ENCODE results near the gene ACTR3C.
A peak's percentile ranks its signal among the peaks of the same experiment; 100 is the strongest.

ACTR3C gene

DNA sequence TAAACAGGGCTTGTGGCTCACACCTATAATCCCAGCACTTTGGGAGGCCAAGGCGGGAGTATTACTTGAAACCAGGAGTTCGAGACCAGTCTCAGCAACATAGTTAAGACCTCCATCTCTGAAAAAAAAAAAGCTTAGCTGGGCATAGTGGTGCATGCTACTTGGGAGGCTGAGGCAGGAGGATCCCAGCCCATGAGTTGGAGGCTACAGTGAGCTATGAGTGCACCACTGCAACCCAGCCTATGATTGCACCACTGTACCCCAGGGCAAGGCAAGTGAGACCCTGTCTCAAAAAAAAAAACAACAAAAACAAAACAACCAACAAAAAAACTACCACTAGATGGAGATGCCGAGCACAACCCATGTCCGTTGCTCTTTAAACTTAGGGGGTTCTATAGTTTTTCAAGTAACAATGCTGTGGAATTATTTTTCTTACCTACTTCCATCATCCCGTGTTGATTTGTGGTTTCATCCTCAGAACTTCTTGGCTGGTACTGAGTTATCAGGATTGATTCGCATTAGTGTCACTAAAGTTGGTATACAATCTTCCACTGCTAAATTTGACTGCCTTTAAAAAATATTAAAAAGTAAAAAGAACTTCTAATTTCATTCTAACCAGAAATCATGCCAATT lies 33.0 kb upstream of the ACTR3C start:
- in situ Hi-C loops (cut with MboI; ENCODE audit: low pct_unique_long_range_greater_than_20kb, low sequenced_read_pairs, unreplicated experiment), result no loop called here
- peak; percentile 60 for DNase-seq (ENCODE audit: low spot score)
- TF ChIP-seq CTCF (IDR thresholded peaks at IDR 0.05; ENCODE audit: extremely low read depth, insufficient read depth, missing control alignments), result peak; percentile 57

- no peak for TF ChIP-seq CTCF (IDR thresholded peaks at IDR 0.05; ENCODE audit: extremely low read depth, insufficient read depth, missing control alignments)
- in situ Hi-C loops (cut with MboI; ENCODE audit: low pct_unique_long_range_greater_than_20kb, low sequenced_read_pairs, unreplicated experiment), result no loop called here
- no peak for DNase-seq (ENCODE audit: low spot score)
Observed at GRCh38 chr7:150355666-150356059, 32.3 kb upstream of the ACTR3C start.

GRCh38 chr7:150351587-150352194 lies 28.3 kb upstream of the ACTR3C start:
- TF ChIP-seq CTCF (IDR thresholded peaks at IDR 0.05; ENCODE audit: extremely low read depth, insufficient read depth, missing control alignments), result no peak
- in situ Hi-C loops (cut with MboI; ENCODE audit: low pct_unique_long_range_greater_than_20kb, low sequenced_read_pairs, unreplicated experiment), result no loop called here
- DNase-seq (ENCODE audit: low spot score), result no peak

DNA sequence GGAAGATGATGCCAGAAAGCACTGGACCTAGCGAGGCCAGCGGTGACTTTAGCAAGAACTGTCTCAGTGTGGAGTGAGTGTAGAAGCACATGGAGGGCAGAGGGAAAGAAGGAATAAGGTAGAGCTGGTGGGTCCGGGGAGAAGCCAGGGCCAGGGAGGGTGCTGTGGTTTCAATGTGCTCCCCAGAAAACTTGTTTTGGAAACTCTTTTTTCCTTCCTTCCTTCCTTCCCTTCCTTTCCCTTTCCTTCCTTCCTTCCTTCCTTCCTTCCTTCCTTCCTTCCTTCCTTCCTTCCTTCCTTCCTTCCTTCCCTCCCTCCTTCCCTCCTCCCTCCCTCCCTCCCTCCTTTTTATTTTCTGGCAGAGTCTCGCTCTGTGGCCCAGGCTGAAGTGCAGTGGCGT lies 23.6 kb upstream of the ACTR3C start:
- DNase-seq (ENCODE audit: low spot score), result no peak
- in situ Hi-C loops (cut with MboI; ENCODE audit: low pct_unique_long_range_greater_than_20kb, low sequenced_read_pairs, unreplicated experiment), result no loop called here
- no peak for TF ChIP-seq CTCF (IDR thresholded peaks at IDR 0.05; ENCODE audit: extremely low read depth, insufficient read depth, missing control alignments)

GRCh38 chr7:150345012-150345411 lies 21.7 kb upstream of the ACTR3C start:
- no peak for TF ChIP-seq CTCF (IDR thresholded peaks at IDR 0.05; ENCODE audit: extremely low read depth, insufficient read depth, missing control alignments)
- in situ Hi-C loops (cut with MboI; ENCODE audit: low pct_unique_long_range_greater_than_20kb, low sequenced_read_pairs, unreplicated experiment), result no loop called here
- no peak for DNase-seq (ENCODE audit: low spot score)

DNA sequence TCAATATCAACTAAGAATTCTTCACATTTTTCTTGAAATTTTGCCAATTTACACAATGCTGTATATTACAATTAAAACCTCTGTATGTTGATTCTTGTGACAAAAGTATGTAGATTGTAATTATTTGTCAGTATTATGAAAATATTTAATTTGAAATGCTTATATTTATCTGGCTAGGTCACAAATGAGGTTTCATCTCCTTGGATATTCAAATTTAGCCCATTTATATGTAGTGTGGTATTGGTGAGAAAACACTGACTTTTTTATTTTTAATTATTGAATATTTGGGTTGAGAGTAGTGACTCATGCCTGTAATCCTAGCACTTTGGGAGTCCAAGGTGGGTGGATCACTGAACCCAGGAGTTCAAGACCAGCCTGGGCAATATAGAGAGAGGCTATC lies 21.0 kb upstream of the ACTR3C start:
- in situ Hi-C loops (cut with MboI; ENCODE audit: low pct_unique_long_range_greater_than_20kb, low sequenced_read_pairs, unreplicated experiment), result no loop called here
- no peak for DNase-seq (ENCODE audit: low spot score)
- TF ChIP-seq CTCF (IDR thresholded peaks at IDR 0.05; ENCODE audit: extremely low read depth, insufficient read depth, missing control alignments), result no peak

Data from GM13977 (cell line).